Measurements from ENCODE around the gene ARHGAP30. TPM values are rescaled to one million over a fixed set of nuclear protein-coding genes. Genes with fewer than 3 reads are reported as not detected.
A peak's percentile ranks its signal among the peaks of the same experiment; 100 is the strongest.

ARHGAP30 gene
- total RNA-seq, 1 donor from 2014 or later: 63.7 TPM

DNA sequence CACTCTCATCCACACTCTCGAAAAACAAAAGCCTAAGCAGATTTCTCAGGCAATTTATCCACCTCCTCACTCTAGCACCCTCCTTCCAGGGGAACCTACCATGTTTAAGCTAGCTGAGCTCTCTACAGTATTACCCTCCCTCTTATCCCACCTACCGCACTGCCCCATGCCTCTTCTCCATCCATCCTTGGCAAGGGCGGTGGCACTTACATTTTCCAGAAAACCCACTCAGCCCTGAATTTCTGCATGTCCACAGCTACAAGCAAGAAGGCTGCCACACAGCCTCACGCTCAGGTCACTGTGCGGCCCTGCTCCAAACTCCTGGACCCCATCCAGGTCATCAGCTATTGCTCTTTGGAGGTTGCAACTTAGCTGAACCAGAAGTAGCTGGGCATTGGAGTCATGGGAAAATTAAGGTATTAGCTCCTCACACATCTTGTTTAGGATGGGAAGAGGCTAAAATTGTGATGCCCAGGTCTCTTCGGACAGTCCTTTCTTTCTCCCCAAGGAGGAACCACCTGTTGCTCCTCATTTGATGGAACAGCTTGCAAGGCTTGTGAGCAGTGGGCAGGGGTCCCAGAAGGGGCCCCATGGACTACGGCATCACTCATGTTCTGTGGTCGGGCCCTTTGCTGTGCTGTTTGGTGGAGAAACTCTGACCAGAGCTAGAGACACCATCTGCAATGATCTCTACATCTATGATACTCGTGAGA is 29.6 kb upstream of the ARHGAP30 start:
- peaks cover 31% of the 10 kb centered on the region for H3K4me1 ChIP-seq
- peak overlapping the region; percentile 81 for H3K4me3 ChIP-seq
- ATAC-seq (no peak), DNase-seq (no peak)
- H3K27me3 ChIP-seq (ENCODE audit: low read depth): no peaks in the 10 kb centered on the region
- H3K27ac ChIP-seq: no peak overlapping the region
- H3K9me3 ChIP-seq: no peaks in the 10 kb centered on the region
- intact Hi-C loops (cut with DNase I): no loop called here
- H3K36me3 ChIP-seq: peaks cover 32% of the 10 kb centered on the region
- TF ChIP-seq CTCF (IDR thresholded peaks at IDR 0.05): no peak

DNA sequence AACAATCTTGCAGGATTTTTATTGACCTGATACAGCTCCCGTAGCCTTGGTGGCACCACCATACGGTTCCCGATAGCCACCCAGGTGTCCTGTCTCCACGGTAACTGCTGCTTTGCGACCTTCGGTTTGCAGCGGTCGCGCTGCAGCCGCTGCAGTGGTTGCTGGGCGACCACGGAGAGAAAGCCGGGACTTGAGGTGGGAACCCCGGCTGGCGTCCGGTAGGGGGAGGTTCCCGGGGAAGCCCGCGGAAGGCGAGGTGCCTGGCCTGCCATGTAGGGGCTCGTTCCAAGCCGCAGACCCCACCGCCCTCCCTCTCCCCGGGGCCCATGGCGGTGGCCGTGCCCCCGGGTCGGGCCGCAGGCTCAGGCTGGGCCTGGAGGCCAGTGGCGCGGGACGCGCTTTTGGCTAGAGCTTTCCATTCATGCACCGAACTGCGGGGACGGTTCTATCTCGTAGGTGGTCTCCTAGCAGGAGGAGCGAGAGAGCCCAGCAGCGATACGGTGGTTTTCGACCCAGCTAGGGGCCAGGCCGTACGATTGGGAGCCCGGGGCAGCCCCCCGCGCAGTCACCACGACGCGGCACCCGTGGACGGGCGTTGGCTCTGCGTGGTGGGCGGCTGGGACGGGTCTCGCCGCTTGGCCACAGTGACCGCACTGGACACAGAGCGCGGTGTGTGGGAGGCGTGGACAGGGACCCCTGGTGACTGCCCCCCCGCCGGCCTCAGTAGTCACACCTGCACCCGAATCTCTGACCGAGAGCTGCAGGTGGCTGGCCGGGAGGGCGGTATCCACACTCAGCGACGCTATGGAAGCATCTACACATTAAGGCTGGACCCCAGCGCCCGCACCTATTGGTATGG is 28.7 kb upstream of the ARHGAP30 start, which contains the start of gene KLHDC9:
KLHDC9 (plus strand) TSS at position 152 of the 859 bp plus-strand sequence; CDS start at position 327, 175 bp downstream.
- intact Hi-C loops (cut with DNase I): no loop called here
- no peaks in the 10 kb centered on the region for H3K9me3 ChIP-seq
- ATAC-seq (peak; percentile 91 to 96), DNase-seq (peak; percentile 88)
- H3K4me1 ChIP-seq: peaks cover 31% of the 10 kb centered on the region
- peaks cover 32% of the 10 kb centered on the region for H3K36me3 ChIP-seq
- no peak for TF ChIP-seq CTCF (IDR thresholded peaks at IDR 0.05)
- H3K4me3 ChIP-seq: peak within 1 kb of the TSS; percentile 81
- peak within 1 kb of the TSS; percentile 73 for H3K27ac ChIP-seq
- no peaks in the 10 kb centered on the region for H3K27me3 ChIP-seq (ENCODE audit: low read depth)

GRCh38 chr1:161096530-161096929 is 26.8 kb upstream of the ARHGAP30 start:
- intact Hi-C loops (cut with DNase I): no loop called here
- peak overlapping the region; percentile 56 for H3K27ac ChIP-seq
- H3K27me3 ChIP-seq (ENCODE audit: low read depth): no peaks in the 10 kb centered on the region
- H3K4me1 ChIP-seq: peaks cover 31% of the 10 kb centered on the region
- ATAC-seq (peak in 1 of 2 donors; percentile 9), DNase-seq (no peak)
- H3K9me3 ChIP-seq: no peaks in the 10 kb centered on the region
- no peak for TF ChIP-seq CTCF (IDR thresholded peaks at IDR 0.05)
- H3K36me3 ChIP-seq: peaks cover 22% of the 10 kb centered on the region
- no peak overlapping the region for H3K4me3 ChIP-seq

- H3K4me3 ChIP-seq: no peak overlapping the region
- TF ChIP-seq CTCF (IDR thresholded peaks at IDR 0.05): no peak
- intact Hi-C loops (cut with DNase I): no loop called here
- peak overlapping the region; percentile 56 for H3K27ac ChIP-seq
- no peak for ATAC-seq
- H3K36me3 ChIP-seq: peaks cover 17% of the 10 kb centered on the region
- peaks cover 31% of the 10 kb centered on the region for H3K4me1 ChIP-seq
- H3K27me3 ChIP-seq (ENCODE audit: low read depth): no peaks in the 10 kb centered on the region
- no peaks in the 10 kb centered on the region for H3K9me3 ChIP-seq
- DNase-seq: no peak
Measured at GRCh38 chr1:161096015-161096414, 26.3 kb upstream of the ARHGAP30 start.

- Histone ChIP-seq H3K36me3 (peaks cover 9% of the 10 kb centered on the region), H3K4me3 (no peak overlapping the region), H3K27me3 (ENCODE audit: low read depth) (no peaks in the 10 kb centered on the region), H3K4me1 (peaks cover 31% of the 10 kb centered on the region), H3K9me3 (no peaks in the 10 kb centered on the region), H3K27ac (no peak overlapping the region)
- DNase-seq (no peak), ATAC-seq (no peak)
- no peak for TF ChIP-seq CTCF (IDR thresholded peaks at IDR 0.05)
- intact Hi-C loops (cut with DNase I): no loop called here
Measured at GRCh38 chr1:161095230-161095629, 25.5 kb upstream of the ARHGAP30 start.

Data from lower lobe of right lung (tissue), 2 donors.